DND-41 (cell line): Measurements from ENCODE around the gene PLCB4.
A peak's percentile ranks its signal among the peaks of the same experiment; 100 is the strongest.

Experiments
- ATAC-seq: fragments of 200-7000 bp; cut with Tn5 transposase; 3 replicates; pipeline ENCODE4 v1.9.1; 2021; ENCODE audit warnings: low read depth; ENCODE audit not compliant: insufficient read depth
- DNase-seq: peaks from one replicate; pipeline ENCODE4 v3.0.0-alpha.2; 2020
- H2AFZ ChIP-seq: 2 replicates; pipeline ENCODE4 v1.6.0; 2012; ENCODE audit warnings: low read depth, low read length
- H3K27ac ChIP-seq: 2 replicates; pipeline ENCODE4 v1.5.1; 2012; ENCODE audit warnings: low read length, inconsistent platforms
- H3K27me3 ChIP-seq: fragments of 200-600 bp; sonication (generic); 2 replicates; pipeline ENCODE4 v1.6.0; 2012; ENCODE audit warnings: low read length, mild to moderate bottlenecking, inconsistent platforms; ENCODE audit not compliant: insufficient read depth, poor library complexity
- H3K36me3 ChIP-seq: 2 replicates; pipeline ENCODE4 v1.5.1; 2012; ENCODE audit warnings: low read length, inconsistent platforms; ENCODE audit not compliant: insufficient read depth
- H3K4me1 ChIP-seq: 2 replicates; pipeline ENCODE4 v1.5.1; 2012; ENCODE audit warnings: mild to moderate bottlenecking, low read length; ENCODE audit not compliant: insufficient read depth
- H3K4me2 ChIP-seq: 2 replicates; pipeline ENCODE4 v1.6.0; 2012; ENCODE audit warnings: mild to moderate bottlenecking, moderate library complexity, low read length, inconsistent platforms; ENCODE audit not compliant: insufficient read depth
- H3K4me3 ChIP-seq, 2 experiments: fragments of 200-600 bp in 1 of 2; shearing (Covaris generic) in 1 of 2; 2 replicates each; pipeline ENCODE4 v1.5.1; 2012 to 2016; ENCODE audit warnings: inconsistent platforms in 2 of 2, low read length in 2 of 2, mild to moderate bottlenecking in 2 of 2, low read depth in 1 of 2, moderate library complexity in 1 of 2
- H3K79me2 ChIP-seq: 2 replicates; pipeline ENCODE4 v1.6.0; 2012; ENCODE audit warnings: low read length, inconsistent platforms; ENCODE audit not compliant: insufficient read depth
- H3K9ac ChIP-seq: 2 replicates; pipeline ENCODE4 v1.6.0; 2012; ENCODE audit warnings: low read depth, mild to moderate bottlenecking, inconsistent platforms, low read length, moderate library complexity
- H3K9me3 ChIP-seq: 2 replicates; pipeline ENCODE4 v1.5.1; 2012; ENCODE audit warnings: low read length, moderate library complexity, mild to moderate bottlenecking, inconsistent platforms; ENCODE audit not compliant: insufficient read depth, severe bottlenecking
- H4K20me1 ChIP-seq: 2 replicates; pipeline ENCODE4 v1.6.0; 2012; ENCODE audit warnings: low read length; ENCODE audit not compliant: insufficient read depth
- CTCF ChIP-seq: IDR thresholded peaks from 2 replicates; pipeline ENCODE4 v1.5.1; 2012; ENCODE audit warnings: borderline replicate concordance, low read length, moderate library complexity, mild to moderate bottlenecking; ENCODE audit not compliant: poor library complexity, severe bottlenecking; ENCODE audit errors: extremely low read depth
- EZH2 ChIP-seq: IDR thresholded peaks from 3 replicates; pipeline ENCODE4 v1.6.1; 2012; ENCODE audit warnings: borderline replicate concordance, low read depth, mild to moderate bottlenecking, moderate library complexity, low read length, inconsistent platforms; ENCODE audit not compliant: severe bottlenecking

PLCB4 gene

DNA sequence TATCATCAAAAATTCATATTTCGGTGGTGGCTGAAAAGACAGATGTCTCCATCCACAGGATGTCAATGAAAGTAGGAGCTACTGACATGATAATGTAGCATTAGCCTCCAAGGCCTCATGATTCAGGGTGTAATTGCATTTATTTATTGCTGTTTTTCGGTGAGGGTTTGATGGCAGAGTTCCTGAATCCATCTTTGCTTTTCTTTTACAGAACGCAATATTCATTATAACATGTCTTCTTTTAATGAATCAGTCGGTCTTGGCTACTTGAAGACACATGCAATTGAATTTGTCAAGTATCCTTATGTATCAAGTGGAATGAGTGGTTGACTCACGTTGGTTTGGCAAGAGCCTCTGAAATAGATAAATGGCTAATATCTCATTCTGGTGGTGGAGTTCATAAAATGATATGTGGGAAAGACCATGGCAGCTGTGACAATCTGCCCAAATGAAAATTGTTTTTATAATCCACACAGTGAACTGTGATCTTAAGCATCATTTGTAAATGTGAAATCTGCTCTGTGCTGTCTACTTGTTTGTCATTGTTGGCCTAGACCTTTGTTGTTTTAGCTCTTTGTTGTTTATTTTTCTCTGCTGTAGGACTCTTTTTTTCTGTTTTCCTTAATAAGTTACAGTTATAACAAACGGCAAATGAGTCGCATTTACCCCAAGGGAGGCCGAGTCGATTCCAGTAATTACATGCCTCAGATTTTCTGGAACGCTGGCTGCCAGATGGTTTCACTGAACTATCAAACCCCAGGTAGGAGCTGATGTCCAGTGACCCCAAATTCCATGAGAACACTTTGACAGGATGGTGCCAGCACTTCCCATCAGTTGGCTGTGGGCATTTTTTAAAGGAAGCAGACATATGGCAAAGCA, 339.8 kb downstream of the PLCB4 start:
- Histone ChIP-seq H3K79me2 (no peaks in the 10 kb centered on the region), H3K27me3 (no peaks in the 10 kb centered on the region), H3K36me3 (no peaks in the 10 kb centered on the region), H3K4me1 (no peaks in the 10 kb centered on the region), H3K4me3 (no peak overlapping the region), H3K9ac (no peak overlapping the region), H4K20me1 (no peaks in the 10 kb centered on the region), H3K4me2 (no peak overlapping the region), H3K9me3 (no peaks in the 10 kb centered on the region), H3K27ac (no peak overlapping the region), H2AFZ (no peak overlapping the region)
- ATAC-seq: 0 out of 3 replicates have a peak, but pooled peaks have one; percentile 24
- DNase-seq: no peak
- TF ChIP-seq EZH2 (no peak), CTCF (no peak)

DNA sequence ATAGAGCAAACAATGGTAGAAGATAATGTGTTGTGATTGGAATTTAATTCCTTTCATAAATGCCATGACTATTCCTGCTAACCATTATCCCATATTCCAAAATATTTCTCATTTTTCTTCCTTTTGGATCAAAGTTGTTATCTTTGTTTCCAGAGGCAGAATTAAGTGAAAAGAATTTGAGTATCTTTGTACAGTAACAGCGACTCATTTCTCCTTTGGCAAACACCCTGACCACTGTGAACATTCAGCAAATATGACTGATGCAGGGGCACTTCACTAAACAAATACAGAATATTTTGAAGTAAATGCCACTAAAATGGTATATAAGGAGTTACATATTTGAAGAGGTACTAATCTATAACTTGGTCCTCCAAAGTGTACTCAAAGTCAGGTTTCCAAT, 340.5 kb downstream of the PLCB4 start:
- DNase-seq: no peak
- Histone ChIP-seq H3K27ac (no peak overlapping the region), H3K9ac (no peak overlapping the region)

GRCh38 chr20:9409981-9410380, 341.1 kb downstream of the PLCB4 start:
- DNase-seq (no peak), ATAC-seq (no peak)
- no peaks in the 10 kb centered on the region for H3K79me2 ChIP-seq
- no peak overlapping the region for H3K9ac ChIP-seq
- no peaks in the 10 kb centered on the region for H3K36me3 ChIP-seq
- H3K4me2 ChIP-seq: no peak overlapping the region
- no peaks in the 10 kb centered on the region for H3K4me1 ChIP-seq
- H4K20me1 ChIP-seq: no peaks in the 10 kb centered on the region
- H3K27me3 ChIP-seq: no peaks in the 10 kb centered on the region
- no peak overlapping the region for H3K4me3 ChIP-seq
- H2AFZ ChIP-seq: no peak overlapping the region
- H3K27ac ChIP-seq: no peak overlapping the region
- TF ChIP-seq EZH2 (no peak), CTCF (no peak)
- no peaks in the 10 kb centered on the region for H3K9me3 ChIP-seq

More for the DNA sequence above, 340.5 kb downstream of the PLCB4 start:
- H3K4me1 ChIP-seq: no peaks in the 10 kb centered on the region
- no peaks in the 10 kb centered on the region for H3K36me3 ChIP-seq
- H2AFZ ChIP-seq: no peak overlapping the region
- H3K9me3 ChIP-seq: no peaks in the 10 kb centered on the region
- H3K79me2 ChIP-seq: no peaks in the 10 kb centered on the region
- H3K4me2 ChIP-seq: no peak overlapping the region
- no peaks in the 10 kb centered on the region for H4K20me1 ChIP-seq
- H3K4me3 ChIP-seq: no peak overlapping the region
- ATAC-seq: no peak
- no peak for TF ChIP-seq CTCF
- no peak for TF ChIP-seq EZH2
- no peaks in the 10 kb centered on the region for H3K27me3 ChIP-seq

DNA sequence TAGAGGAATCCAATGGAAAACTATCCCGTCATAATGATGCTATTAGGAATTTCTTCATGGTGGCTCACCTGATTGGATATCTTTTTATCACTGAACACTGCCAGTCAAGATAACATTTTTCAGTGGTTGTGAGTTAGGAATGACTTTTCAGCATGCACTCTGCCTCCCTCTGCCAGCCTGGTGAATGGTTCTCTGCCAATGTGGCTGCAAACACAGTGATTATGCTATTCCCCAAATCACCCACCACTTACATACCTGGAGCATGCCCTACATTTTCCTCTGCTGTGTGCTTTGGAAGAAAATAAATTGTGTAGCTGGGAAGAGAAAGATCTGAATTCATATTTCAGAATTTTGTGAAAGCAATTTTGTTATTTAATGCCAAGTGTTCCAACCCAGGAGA, 342.9 kb downstream of the PLCB4 start:
- Histone ChIP-seq H3K4me1 (no peaks in the 10 kb centered on the region), H3K36me3 (no peaks in the 10 kb centered on the region), H3K4me3 (no peak overlapping the region), H3K9ac (no peak overlapping the region), H3K27ac (no peak overlapping the region), H2AFZ (no peak overlapping the region), H3K79me2 (no peaks in the 10 kb centered on the region), H3K27me3 (no peaks in the 10 kb centered on the region), H4K20me1 (no peaks in the 10 kb centered on the region), H3K4me2 (no peak overlapping the region), H3K9me3 (no peaks in the 10 kb centered on the region)
- ATAC-seq (no peak), DNase-seq (no peak)
- no peak for TF ChIP-seq CTCF
- TF ChIP-seq EZH2: no peak
